ENCODE measurements around the gene IL1R2. TPM values are rescaled to one million over a fixed set of nuclear protein-coding genes. Genes with fewer than 3 reads are reported as not detected.

The IL1R2 gene
- total RNA-seq, 1 experiment from 2014 or later: 0.22 TPM

DNA sequence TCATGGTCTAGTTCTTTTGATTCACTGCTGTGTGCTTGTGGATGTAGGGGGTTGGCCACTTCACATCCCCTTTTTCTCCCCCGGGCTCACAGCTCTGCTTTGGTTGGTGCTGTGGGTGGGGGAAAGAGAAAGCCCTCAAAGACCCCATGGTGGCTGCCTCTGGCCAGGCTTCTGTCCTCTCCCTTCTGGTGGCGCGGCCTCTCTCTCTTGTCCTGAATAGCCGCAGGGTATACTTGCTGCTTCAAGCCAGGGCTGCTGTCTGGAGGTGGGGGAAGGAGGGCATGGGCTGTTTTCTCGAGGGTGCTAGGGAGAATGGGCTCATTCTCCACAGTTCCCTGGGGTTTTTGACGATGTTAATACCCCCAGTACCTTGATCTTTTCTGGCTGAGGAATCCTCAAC, 53.9 kb downstream of the IL1R2 start (continued):
- TF ChIP-seq, protein P1, sequence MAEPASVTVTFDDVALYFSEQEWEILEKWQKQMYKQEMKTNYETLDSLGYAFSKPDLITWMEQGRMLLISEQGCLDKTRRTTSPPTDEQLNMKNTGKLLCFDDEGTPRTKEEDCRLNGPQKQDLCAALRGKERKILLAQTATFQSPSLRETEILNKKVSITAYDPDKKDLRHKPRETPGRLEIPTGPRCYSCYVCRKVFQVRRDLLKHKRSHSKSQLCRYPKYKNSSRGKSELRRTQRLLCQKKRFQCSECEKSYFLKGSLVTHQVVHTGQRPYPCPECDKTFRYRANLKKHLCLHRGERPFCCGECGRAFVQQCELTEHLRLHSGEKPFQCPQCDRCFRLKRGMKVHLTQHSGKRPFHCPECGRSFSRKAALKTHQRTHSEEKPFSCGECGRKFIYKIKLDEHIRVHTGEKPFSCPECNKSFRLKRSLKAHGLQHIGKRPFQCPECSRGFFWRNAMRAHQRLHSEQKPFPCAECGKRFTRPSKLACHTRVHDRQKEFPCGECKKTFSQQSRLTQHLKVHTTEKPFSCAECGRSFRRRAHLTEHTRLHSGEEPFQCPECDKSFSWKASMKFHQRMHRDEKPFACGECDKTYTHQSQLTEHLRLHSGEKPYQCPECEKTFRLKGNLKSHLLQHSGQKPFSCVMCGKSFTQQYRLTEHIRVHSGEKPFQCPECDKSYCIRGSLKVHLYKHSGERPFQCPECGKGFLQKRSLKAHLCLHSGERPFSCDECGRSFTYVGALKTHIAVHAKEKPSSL (CRISPR knock-in tag; conservative IDR thresholded peaks at IDR 0.05): no peak
- TF ChIP-seq, protein P2, sequence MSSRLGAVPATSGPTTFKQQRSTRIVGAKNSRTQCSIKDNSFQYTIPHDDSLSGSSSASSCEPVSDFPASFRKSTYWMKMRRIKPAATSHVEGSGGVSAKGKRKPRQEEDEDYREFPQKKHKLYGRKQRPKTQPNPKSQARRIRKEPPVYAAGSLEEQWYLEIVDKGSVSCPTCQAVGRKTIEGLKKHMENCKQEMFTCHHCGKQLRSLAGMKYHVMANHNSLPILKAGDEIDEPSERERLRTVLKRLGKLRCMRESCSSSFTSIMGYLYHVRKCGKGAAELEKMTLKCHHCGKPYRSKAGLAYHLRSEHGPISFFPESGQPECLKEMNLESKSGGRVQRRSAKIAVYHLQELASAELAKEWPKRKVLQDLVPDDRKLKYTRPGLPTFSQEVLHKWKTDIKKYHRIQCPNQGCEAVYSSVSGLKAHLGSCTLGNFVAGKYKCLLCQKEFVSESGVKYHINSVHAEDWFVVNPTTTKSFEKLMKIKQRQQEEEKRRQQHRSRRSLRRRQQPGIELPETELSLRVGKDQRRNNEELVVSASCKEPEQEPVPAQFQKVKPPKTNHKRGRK (CRISPR knock-in tag; IDR thresholded peaks at IDR 0.05; ENCODE audit: borderline replicate concordance): no peak
- TF ChIP-seq, protein P3, sequence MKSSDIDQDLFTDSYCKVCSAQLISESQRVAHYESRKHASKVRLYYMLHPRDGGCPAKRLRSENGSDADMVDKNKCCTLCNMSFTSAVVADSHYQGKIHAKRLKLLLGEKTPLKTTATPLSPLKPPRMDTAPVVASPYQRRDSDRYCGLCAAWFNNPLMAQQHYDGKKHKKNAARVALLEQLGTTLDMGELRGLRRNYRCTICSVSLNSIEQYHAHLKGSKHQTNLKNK (CRISPR knock-in tag; IDR thresholded peaks at IDR 0.05): no peak
- TF ChIP-seq, protein P4, sequence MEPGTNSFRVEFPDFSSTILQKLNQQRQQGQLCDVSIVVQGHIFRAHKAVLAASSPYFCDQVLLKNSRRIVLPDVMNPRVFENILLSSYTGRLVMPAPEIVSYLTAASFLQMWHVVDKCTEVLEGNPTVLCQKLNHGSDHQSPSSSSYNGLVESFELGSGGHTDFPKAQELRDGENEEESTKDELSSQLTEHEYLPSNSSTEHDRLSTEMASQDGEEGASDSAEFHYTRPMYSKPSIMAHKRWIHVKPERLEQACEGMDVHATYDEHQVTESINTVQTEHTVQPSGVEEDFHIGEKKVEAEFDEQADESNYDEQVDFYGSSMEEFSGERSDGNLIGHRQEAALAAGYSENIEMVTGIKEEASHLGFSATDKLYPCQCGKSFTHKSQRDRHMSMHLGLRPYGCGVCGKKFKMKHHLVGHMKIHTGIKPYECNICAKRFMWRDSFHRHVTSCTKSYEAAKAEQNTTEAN (CRISPR knock-in tag; IDR thresholded peaks at IDR 0.05): no peak
- no peak for TF ChIP-seq ZBTB21 (CRISPR knock-in tag; IDR thresholded peaks at IDR 0.05; ENCODE audit: borderline replicate concordance)
- TF ChIP-seq, protein P5, sequence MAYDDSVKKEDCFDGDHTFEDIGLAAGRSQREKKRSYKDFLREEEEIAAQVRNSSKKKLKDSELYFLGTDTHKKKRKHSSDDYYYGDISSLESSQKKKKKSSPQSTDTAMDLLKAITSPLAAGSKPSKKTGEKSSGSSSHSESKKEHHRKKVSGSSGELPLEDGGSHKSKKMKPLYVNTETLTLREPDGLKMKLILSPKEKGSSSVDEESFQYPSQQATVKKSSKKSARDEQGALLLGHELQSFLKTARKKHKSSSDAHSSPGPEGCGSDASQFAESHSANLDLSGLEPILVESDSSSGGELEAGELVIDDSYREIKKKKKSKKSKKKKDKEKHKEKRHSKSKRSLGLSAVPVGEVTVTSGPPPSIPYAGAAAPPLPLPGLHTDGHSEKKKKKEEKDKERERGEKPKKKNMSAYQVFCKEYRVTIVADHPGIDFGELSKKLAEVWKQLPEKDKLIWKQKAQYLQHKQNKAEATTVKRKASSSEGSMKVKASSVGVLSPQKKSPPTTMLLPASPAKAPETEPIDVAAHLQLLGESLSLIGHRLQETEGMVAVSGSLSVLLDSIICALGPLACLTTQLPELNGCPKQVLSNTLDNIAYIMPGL (CRISPR knock-in tag; IDR thresholded peaks at IDR 0.05): no peak
- no peak for TF ChIP-seq NFE2L1 (CRISPR knock-in tag; IDR thresholded peaks at IDR 0.05)

DNA sequence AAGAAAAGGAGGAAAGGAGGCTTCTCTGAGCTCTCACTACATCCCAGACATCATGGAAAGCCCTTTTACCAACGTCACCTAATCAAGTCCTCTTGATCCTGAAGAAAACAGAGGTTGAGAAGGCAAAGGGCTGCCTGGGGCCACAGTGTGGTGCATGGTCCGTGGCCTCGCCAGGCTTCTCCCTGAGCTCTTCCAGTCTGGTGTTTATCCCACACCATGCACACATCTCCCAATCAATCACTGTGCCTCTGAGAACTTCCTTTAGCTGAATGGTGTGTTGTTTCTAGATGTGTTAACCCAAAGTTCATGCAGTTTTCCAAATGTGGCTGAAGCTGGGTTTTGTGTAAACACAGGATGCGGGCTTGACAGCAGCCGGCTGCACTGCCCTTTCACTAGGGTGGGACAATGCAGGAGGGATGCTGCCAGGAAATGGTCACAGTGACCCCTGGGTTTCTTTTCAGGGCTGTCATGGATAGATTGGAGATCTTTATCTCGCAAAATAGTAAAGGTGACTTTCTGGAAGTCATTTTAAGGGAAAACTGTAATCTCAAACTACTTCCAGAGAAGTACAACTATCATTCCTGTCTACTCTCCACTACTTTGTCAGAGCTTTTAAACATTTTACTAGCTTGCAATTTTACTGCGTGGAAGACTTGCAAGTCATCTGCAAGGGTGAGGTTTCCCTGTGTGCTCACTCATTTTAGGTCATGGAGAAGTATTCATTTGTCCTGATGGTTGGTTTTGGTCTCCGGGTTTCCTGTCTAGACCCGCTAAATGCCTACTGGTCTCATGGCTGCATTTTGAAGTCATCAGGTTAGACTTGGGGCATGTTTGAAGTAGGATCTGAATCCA, 54.6 kb downstream of the IL1R2 start:
- no peak for TF ChIP-seq ZNF671 (CRISPR knock-in tag; IDR thresholded peaks at IDR 0.05)
- no peak for TF ChIP-seq TCF7 (CRISPR knock-in tag; IDR thresholded peaks at IDR 0.05; ENCODE audit: low read depth)
- TF ChIP-seq GABPB1 (CRISPR knock-in tag; IDR thresholded peaks at IDR 0.05): peak; percentile 83; the same call in 1 of the 2 replicates
- no peak for TF ChIP-seq NR3C1 (CRISPR knock-in tag; conservative IDR thresholded peaks at IDR 0.05; ENCODE audit: low read depth)
- no peak for TF ChIP-seq CREB1 (CRISPR knock-in tag; IDR thresholded peaks at IDR 0.05)
- Mint-ChIP-seq H3K27ac (no peak overlapping the region), H3K9me3 (peaks cover 8% of the 10 kb centered on the region), H3K36me3 (no peaks in the 10 kb centered on the region), H3K27me3 (ENCODE audit: low read depth) (no peaks in the 10 kb centered on the region), H3K4me3 (no peak overlapping the region), H3K4me1 (0 out of 2 replicates have a peak, but pooled peaks cover 3% of the 10 kb centered on the region)
- POLR2A ChIA-PET: no interaction called here
- CTCF ChIA-PET: interaction anchor here (1.0 to 1.2 kb wide), 2 partner anchors 26 to 40 kb away, joined by 4 to 5 read pairs; no protein-coding TSS in a partner anchor
- no peak for ATAC-seq
- DNase-seq (ENCODE audit: low spot score): no peak

DNA sequence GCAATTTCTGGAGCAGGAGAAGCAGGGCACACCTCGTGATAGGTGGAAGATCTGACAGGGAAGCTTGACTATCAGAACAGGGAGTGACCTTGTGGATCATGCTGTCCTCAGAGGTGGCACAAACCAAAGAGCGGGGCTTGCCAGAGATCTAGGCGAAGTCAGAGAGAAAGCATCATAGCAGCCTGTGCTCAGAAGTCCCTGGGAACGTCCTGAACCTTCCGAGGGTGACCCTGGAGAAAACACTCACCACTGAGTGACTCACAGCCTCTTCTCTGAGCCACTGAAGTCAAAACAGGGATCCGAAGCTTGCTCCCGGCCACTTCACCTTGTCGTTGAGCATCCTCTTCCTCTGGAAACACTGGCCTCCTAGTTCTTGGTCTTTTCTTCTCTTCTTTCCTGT, 56.7 kb downstream of the IL1R2 start:
- no peak overlapping the region for H3K27ac Mint-ChIP-seq
- DNase-seq (ENCODE audit: low spot score) (no peak), ATAC-seq (no peak)
- ChIA-PET POLR2A (no interaction called here), CTCF (no interaction called here)
- peaks cover 8% of the 10 kb centered on the region for H3K9me3 Mint-ChIP-seq
- 0 out of 2 replicates have a peak, but pooled peaks cover 3% of the 10 kb centered on the region for H3K4me1 Mint-ChIP-seq
- no peaks in the 10 kb centered on the region for H3K36me3 Mint-ChIP-seq
- no peak overlapping the region for H3K4me3 Mint-ChIP-seq
- no peaks in the 10 kb centered on the region for H3K27me3 Mint-ChIP-seq (ENCODE audit: low read depth)
- TF ChIP-seq GRHL2 (CRISPR knock-in tag; IDR thresholded peaks at IDR 0.05; ENCODE audit: insufficient replicate concordance, severe bottlenecking) (no peak), GTF2I (CRISPR knock-in tag; conservative IDR thresholded peaks at IDR 0.05) (no peak), SMAD4 (CRISPR knock-in tag; IDR thresholded peaks at IDR 0.05) (no peak), ZNF219 (CRISPR knock-in tag; IDR thresholded peaks at IDR 0.05; ENCODE audit: borderline replicate concordance) (no peak), CBFB (CRISPR knock-in tag; IDR thresholded peaks at IDR 0.05; ENCODE audit: low read depth) (no peak), ZNF317 (CRISPR knock-in tag; IDR thresholded peaks at IDR 0.05; ENCODE audit: borderline replicate concordance, low read depth) (no peak), TCF7 (CRISPR knock-in tag; IDR thresholded peaks at IDR 0.05; ENCODE audit: low read depth) (no peak), RELA (CRISPR knock-in tag; IDR thresholded peaks at IDR 0.05; ENCODE audit: borderline replicate concordance) (no peak), MYBL2 (CRISPR knock-in tag; IDR thresholded peaks at IDR 0.05) (no peak)
- TF ChIP-seq, protein P2 (CRISPR knock-in tag; IDR thresholded peaks at IDR 0.05; ENCODE audit: borderline replicate concordance): no peak
- TF ChIP-seq, protein P6, sequence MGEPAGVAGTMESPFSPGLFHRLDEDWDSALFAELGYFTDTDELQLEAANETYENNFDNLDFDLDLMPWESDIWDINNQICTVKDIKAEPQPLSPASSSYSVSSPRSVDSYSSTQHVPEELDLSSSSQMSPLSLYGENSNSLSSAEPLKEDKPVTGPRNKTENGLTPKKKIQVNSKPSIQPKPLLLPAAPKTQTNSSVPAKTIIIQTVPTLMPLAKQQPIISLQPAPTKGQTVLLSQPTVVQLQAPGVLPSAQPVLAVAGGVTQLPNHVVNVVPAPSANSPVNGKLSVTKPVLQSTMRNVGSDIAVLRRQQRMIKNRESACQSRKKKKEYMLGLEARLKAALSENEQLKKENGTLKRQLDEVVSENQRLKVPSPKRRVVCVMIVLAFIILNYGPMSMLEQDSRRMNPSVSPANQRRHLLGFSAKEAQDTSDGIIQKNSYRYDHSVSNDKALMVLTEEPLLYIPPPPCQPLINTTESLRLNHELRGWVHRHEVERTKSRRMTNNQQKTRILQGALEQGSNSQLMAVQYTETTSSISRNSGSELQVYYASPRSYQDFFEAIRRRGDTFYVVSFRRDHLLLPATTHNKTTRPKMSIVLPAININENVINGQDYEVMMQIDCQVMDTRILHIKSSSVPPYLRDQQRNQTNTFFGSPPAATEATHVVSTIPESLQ (CRISPR knock-in tag; IDR thresholded peaks at IDR 0.05): no peak
